ENCODE measurements around the gene PTPRJ.
"Not testable (repeated sequence)": the region's sequence is repeated elsewhere in the genome, so short reads cannot be mapped to it uniquely, and the experiment has no call there.

The PTPRJ gene

DNA sequence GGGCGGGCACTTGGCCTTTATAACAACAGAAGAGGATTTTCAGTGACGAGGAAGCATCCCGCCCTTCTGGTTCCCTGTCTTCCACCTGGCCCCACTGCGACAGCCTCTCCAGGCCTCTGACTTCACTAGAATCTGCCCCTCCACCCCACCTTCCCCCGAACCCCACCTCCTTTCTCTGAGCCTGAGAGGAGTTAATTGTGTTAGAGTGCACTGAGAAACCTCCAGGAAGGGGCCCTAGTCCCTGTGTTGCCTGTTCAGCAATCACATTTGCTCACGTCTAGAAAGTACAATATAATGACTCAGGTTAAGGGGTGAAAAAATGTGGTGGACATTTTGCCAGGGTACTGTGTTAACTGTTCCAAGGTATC is 38.8 kb downstream of the PTPRJ start:
- no peak for DNase-seq

DNA sequence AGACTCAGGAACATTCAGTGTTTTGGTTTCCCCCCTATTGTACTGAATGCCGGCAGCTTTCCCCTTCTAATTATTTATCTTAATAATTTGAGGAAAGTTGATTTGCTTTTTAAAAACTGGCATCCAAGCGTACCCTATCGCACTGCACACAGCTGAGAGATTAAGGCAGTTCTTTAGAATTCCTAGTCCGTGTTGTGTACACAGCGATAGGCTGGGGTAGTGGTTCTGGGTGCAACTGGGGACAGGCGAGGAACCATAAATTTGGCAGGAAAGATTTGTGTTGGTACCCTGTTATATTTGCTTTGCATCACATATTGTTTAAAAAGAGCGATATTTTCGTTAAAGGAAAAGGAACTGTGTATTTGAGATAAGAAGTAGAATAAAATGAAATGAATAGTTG is 39.2 kb downstream of the PTPRJ start:
- DNase-seq = no peak

DNA sequence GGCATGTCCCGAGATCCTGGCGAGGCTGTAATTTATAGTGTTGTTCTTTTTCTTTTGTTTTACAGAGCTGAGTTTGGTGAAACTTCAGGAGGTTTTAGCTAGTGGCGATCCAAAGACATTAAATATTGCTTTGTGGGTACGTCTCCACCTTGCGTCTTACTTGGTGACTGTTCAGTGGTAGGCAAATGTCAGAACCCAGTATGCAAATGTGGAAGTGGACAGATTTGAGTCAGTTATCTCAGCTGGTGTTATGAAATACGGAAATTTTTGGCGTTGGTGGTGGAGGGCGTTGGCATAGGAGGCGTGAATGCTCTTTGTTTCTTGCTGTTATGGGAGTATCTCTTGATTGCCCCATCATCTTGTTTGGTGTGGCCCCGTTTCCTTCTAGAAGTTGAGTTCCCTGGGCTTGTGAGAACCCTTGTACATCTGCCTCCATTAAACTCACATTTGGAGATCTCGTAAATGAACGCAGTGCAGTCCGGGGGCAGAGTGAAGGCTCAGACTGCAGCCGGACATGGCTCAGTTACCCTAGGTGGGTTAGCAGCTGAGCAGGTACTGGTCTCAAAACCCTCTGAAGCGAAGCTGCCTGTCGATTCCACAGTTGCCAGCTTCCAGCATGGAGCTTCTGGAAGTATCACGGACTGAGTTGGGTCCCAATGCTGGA is 39.9 kb downstream of the PTPRJ start:
- DNase-seq = peak; percentile 70

DNA sequence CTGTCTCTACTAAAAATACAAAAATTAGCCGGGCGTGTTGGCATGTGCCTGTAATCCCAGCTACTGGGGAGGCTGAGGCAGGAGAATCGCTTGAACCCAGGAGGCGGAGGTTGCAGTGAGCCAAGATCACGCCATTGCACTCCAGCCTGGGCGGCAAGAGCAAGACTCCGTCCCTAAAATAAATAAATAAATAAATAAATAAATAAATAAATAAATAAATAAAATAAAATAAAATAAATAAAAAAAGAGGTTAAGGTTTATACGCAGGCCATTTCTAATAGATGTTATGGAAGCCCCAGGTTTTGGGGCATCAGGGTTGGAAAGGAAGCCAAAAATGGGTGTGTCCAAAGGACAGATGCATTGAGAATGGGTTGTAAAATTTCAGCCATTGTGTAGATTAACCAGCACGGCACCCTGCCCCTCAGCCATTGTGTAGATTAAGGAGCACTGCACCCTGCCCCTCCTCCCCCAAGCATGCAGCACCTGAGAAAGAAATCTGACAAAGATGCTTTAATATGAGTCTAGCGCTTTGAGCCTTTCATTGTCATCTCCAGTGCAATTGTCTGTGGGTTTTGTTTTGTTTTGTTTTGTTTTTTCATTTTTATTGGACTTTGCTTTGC is 41.0 kb downstream of the PTPRJ start:
- DNase-seq = not testable (repeated sequence)

GRCh38 chr11:48022445-48022844 is 42.1 kb downstream of the PTPRJ start:
- no peak for DNase-seq

GRCh38 chr11:48023608-48024007 is 43.2 kb downstream of the PTPRJ start:
- not testable (repeated sequence) for DNase-seq

DNA sequence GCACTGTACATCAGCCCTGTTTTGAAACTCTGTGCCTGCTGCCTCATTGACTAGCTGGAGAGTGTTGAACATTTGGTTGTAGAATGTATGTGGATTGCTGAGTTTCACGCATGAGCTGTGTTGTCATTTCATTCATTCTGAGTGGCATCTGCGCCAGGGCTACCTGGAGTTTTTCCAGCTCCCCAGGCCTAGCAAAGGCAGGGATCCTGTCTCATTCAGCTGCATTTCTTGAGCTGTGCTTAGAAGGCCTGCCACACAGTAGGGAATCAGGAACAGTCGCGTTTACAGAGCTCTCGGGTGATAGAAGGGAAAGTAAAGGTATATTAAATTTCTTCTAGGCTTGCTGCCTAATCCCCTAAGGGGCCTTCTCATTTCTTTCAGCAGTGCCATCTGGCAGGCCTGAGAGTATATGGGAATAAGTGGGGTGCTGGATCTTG is 44.3 kb downstream of the PTPRJ start:
- no peak for DNase-seq

- no peak for DNase-seq
These were observed 45.1 kb downstream of the PTPRJ start for GRCh38 chr11:48025293-48025983.

DNA sequence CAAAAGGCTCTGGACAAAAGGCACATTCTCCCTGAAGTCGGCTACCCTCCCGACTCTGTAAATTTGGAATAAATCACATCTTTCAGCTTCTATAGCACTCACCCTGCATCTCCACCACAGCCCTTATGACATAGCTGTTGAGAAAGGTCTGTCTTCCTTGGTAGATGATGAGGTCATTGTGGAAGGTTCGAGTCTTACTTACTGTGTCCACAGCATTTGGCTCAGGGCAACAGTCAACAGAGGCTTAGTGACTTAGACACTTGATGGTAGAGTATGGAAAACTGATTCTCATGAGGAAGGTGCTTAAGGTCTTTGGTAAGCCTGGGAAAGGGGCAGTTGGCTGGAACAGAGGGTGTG is 45.6 kb downstream of the PTPRJ start:
- DNase-seq = no peak

DNA sequence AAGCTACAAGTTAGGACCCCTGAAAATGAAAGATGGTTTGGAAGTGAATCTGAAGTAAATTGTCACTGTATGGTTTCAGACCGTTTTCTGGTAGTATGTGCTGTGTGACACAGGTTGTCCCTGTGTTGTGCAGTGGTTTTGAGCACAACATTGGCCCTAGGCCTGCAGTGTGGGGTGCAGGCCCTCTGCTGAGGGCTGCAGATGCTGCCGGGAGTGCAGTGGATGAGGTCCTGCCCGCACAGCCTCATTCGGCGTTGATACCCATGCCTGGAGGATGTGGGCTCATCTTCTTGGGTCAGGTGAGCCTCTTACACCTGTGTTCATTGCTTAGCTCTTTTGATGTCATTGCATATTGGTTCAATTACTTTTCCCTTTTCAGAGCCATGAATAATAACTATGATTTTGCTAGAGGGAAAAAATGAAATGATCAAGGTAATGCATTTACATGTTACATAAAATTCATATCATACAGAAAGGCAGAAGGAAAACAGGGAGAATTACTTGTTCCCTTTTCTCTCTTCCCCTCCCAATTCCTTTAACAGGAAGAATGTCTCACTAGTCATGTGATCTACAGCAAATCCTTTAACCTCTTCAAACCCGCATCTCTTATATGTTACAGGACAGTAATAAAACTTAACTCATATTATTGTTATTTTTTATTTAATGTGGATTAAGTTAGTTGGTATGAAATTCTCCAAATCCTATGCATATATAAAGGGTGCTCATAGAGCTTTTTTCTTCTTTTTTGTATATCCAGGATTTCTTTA is 48.7 kb downstream of the PTPRJ start:
- no peak for DNase-seq

DNA sequence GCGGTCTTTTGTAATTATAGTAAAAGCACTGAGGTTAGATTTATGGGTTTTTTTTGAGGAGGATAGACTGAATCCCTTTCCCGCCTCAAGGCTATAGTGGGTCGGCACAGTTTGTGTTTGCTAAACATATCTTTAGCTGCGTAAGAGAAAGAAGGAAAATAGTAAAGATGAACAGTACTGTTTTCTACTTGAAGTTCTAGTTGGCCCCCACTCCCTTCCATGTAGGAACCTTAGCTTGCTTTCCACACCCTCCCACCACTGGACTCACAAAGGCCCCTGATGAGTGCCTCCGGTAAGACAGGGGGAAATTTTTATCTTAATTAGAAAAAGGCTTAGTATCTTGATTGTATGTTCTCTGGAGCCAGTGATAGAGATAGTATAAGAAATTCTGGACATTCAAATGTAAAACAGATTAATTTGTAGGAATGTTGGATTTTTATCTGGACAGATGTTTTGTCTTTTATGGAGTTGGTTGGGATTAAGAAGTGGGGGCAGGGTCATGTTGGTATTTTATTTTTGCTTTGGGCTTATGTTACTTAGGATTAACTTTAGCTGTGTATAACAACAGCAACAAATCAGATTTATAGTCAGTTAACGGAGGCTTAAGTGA is 49.4 kb downstream of the PTPRJ start:
- DNase-seq = no peak

- no peak for DNase-seq
These were observed 51.2 kb downstream of the PTPRJ start for GRCh38 chr11:48031602-48032001.

DNA sequence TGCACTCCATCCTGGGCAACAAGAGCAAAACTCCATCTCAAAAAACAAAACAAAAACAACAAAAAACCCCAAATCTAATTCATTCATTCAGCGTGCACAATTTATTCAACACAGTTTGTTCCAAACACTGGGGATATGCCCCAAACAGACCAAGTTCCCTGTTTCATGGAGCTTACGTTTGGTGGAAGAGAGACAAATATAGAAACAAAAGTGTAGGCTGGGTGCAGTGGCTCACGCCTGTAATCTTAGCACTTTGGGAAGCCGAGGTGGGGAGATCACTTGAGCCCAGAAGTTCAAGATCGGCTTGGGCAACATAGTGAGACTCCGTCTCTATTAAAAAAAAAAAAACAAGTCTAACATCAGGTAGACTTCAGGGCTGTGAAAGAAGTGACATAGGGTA is 52.4 kb downstream of the PTPRJ start:
- DNase-seq = no peak

- DNase-seq = no peak
These were observed 53.6 kb downstream of the PTPRJ start for GRCh38 chr11:48033918-48034341.

- DNase-seq = no peak
These were observed 54.8 kb downstream of the PTPRJ start for GRCh38 chr11:48034926-48035871.

- DNase-seq = no peak
These were observed 55.7 kb downstream of the PTPRJ start for GRCh38 chr11:48036011-48036410.

GRCh38 chr11:48036466-48036865 is 56.1 kb downstream of the PTPRJ start:
- DNase-seq = no peak

- no peak for DNase-seq
These were observed 57.5 kb downstream of the PTPRJ start for GRCh38 chr11:48037709-48038468.

GRCh38 chr11:48040830-48041444 is 60.6 kb downstream of the PTPRJ start:
- DNase-seq = no peak

DNA sequence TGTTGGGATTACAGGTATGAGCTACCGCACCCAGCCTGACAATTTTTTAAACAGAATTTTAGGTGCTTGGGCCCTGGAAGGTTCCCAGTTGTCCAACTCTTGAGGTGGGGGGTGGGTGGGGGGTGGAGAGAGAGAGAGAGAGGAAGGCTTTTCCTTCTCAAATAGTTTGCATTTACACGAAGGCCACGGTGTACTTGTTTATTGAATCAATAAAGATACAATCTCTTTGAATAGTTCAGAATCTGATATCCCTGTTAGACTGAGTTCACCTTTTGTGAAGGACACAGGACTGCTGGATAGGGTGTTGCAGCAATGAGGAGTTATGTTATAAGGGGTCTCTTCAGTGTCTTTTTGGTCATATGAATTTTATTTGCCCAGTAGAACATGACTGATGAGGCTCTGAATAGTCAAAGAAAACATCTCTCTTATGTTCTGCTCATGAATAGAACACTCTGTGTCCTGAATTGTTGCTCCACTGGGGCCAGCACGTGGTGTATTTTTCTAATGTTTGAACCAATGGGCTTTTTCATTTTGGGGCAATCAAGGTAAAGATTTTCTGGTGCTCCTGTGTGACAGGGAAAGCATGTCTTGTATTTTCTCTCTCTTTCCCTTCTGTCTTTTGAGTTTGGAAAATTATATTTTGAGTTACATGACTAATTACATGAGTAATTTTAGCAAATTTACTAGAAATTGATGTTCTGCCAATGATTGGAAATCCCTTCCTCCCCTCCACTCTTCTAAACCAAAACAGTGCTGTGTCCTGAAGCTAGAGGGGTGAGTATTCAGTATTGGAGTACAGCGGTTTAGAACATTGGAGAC is 61.7 kb downstream of the PTPRJ start:
- no peak for DNase-seq
